Large intestine (tissue), 3 donors: ENCODE measurements around the gene CCNL2. TPM values are rescaled to one million over a fixed set of nuclear protein-coding genes. Genes with fewer than 3 reads are reported as not detected.
A peak's percentile ranks its signal among the peaks of the same experiment; 100 is the strongest.
"Not testable (repeated sequence)": the region's sequence is repeated elsewhere in the genome, so short reads cannot be mapped to it uniquely, and the experiment has no call there.

Source experiments
- DNase-seq, 2 donors: peaks; one replicate each; pipeline versions ENCODE4 v3.0.0 to v3.0.0-alpha.2; 2013
- H3K27ac ChIP-seq: one replicate; pipeline ENCODE4 v1.5.1; 2013; ENCODE audit warnings: low read length
- H3K27me3 ChIP-seq: 2 replicates; pipeline ENCODE4 v1.6.1; 2013; ENCODE audit warnings: low read length; ENCODE audit not compliant: control insufficient read depth, insufficient read depth
- H3K36me3 ChIP-seq: 2 replicates; pipeline ENCODE4 v1.6.1; 2013; ENCODE audit warnings: low read length; ENCODE audit not compliant: control insufficient read depth, insufficient read depth
- H3K4me1 ChIP-seq: one replicate; pipeline ENCODE4 v1.6.1; 2013; ENCODE audit warnings: low read length; ENCODE audit not compliant: control insufficient read depth, insufficient read depth
- H3K4me3 ChIP-seq: one replicate; pipeline ENCODE4 v1.5.1; 2013; ENCODE audit warnings: low read length
- H3K9me3 ChIP-seq: one replicate; pipeline ENCODE4 v1.6.1; 2013; ENCODE audit warnings: mild to moderate bottlenecking, low read depth, low read length, moderate library complexity; ENCODE audit not compliant: control insufficient read depth
- WGBS: methylation state at CpG from one replicate; pipeline ENCODE4 v1.1.5; 2013; ENCODE audit warnings: low lambda C conversion rate; ENCODE audit not compliant: insufficient coverage; 5-methylcytosine and 5-hydroxymethylcytosine counted together
- polyA plus RNA-seq: library from polyadenylated mRNA; unstranded; fragments of 120-200 nt; gene quantifications from one replicate; pipeline ENCODE4 v1.2.1, GENCODE V29; 2013

CCNL2 gene
- polyA plus RNA-seq, 1 donor, result 285 TPM

- Histone ChIP-seq H3K4me1 (peaks cover 34% of the 10 kb centered on the region), H3K27ac (no peak overlapping the region), H3K36me3 (peaks cover 15% of the 10 kb centered on the region), H3K9me3 (no peaks in the 10 kb centered on the region), H3K27me3 (no peaks in the 10 kb centered on the region), H3K4me3 (peak overlapping the region; percentile 98)
- no peak for DNase-seq
- no CpG with 5 or more reads among the region's 52 CpGs for WGBS
Observed at GRCh38 chr1:1373815-1374588, 25.1 kb downstream of the CCNL2 start.

GRCh38 chr1:1373051-1373814, 25.9 kb downstream of the CCNL2 start:
- Histone ChIP-seq H3K9me3 (no peaks in the 10 kb centered on the region), H3K27ac (no peak overlapping the region), H3K27me3 (no peaks in the 10 kb centered on the region), H3K4me1 (peaks cover 34% of the 10 kb centered on the region), H3K36me3 (peaks cover 15% of the 10 kb centered on the region), H3K4me3 (peak overlapping the region; percentile 98)
- no peak for DNase-seq
- WGBS, result 90% methylated on average over 2 of the region's 26 CpGs

- H3K4me1 ChIP-seq, result peaks cover 34% of the 10 kb centered on the region
- no peak overlapping the region for H3K27ac ChIP-seq
- no peak overlapping the region for H3K4me3 ChIP-seq
- H3K9me3 ChIP-seq, result peaks cover 5% of the 10 kb centered on the region
- DNase-seq, result peak in 1 of 2 donors; percentile 62
- no CpG with 5 or more reads among the region's 26 CpGs for WGBS
- no peaks in the 10 kb centered on the region for H3K27me3 ChIP-seq
- H3K36me3 ChIP-seq, result peaks cover 15% of the 10 kb centered on the region
Observed at GRCh38 chr1:1371746-1372711, 27.1 kb downstream of the CCNL2 start.

GRCh38 chr1:1371364-1371745, 27.8 kb downstream of the CCNL2 start:
- Histone ChIP-seq H3K4me1 (peaks cover 34% of the 10 kb centered on the region), H3K27ac (no peak overlapping the region), H3K36me3 (peaks cover 15% of the 10 kb centered on the region), H3K9me3 (peaks cover 12% of the 10 kb centered on the region), H3K4me3 (no peak overlapping the region), H3K27me3 (no peaks in the 10 kb centered on the region)
- WGBS, result no CpG with 5 or more reads among the region's 12 CpGs
- no peak for DNase-seq

DNA sequence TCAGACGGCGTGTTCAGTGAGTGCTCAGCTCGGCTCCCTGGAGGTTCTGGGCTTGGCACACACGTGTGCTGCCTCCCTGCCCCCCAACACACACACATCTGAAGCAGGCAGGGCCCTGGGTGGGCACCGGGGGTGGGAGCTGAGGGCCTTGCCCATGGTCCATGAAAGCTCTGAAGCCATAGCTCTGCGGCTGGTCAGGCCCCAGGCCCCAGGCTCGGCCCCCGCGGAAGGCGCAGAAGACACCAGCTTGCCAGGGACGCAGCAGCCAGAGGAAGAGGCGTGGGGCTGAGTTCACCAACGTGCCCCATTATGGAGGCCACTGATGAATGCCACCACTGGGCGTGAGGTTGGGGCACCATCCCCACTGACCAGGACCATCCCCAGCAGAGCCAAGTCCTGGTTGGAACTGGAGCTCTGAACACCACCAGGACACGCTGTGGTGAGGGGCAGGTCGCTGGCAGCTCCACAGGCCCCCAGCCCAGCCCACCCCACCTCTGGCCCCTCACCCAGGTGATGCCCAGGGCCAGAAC, 28.3 kb downstream of the CCNL2 start:
- Histone ChIP-seq H3K36me3 (peaks cover 15% of the 10 kb centered on the region), H3K27ac (no peak overlapping the region), H3K4me3 (no peak overlapping the region), H3K9me3 (peaks cover 17% of the 10 kb centered on the region), H3K4me1 (peaks cover 30% of the 10 kb centered on the region), H3K27me3 (no peaks in the 10 kb centered on the region)
- no peak for DNase-seq
- WGBS, result no CpG with 5 or more reads among the region's 16 CpGs

GRCh38 chr1:1370094-1370493, 29.0 kb downstream of the CCNL2 start:
- peaks cover 17% of the 10 kb centered on the region for H3K9me3 ChIP-seq
- DNase-seq, H3K27me3 ChIP-seq, H3K27ac ChIP-seq, H3K4me3 ChIP-seq: not testable (repeated sequence)
- WGBS, result no CpG with 5 or more reads among the region's 14 CpGs
- peaks cover 15% of the 10 kb centered on the region for H3K36me3 ChIP-seq
- H3K4me1 ChIP-seq, result peaks cover 28% of the 10 kb centered on the region

DNA sequence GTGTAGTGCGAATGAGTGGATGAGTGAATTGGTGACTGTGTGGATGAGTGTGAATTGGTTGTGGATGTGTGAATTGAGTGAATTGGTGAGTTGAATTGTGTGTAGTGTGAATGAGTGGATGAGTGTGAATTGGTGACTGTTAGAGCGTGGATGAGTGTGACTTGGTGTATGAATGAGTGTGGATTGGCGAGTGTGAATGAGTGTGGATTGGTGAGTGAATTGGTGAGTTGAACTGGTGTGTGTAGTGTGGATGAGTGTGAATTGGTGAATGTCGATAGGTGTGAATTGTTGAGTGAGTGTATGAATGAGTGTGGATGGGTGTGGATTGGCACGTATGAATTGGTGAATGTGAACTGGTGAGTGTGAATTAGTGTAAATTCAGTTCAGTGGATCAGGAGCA, 31.8 kb downstream of the CCNL2 start:
- Histone ChIP-seq H3K4me3 (no peak overlapping the region), H3K36me3 (peaks cover 2% of the 10 kb centered on the region), H3K27me3 (no peaks in the 10 kb centered on the region), H3K4me1 (peaks cover 12% of the 10 kb centered on the region), H3K9me3 (peaks cover 17% of the 10 kb centered on the region), H3K27ac (no peak overlapping the region)
- WGBS, result 100% methylated on average over 3 of the region's 5 CpGs
- no peak for DNase-seq

DNA sequence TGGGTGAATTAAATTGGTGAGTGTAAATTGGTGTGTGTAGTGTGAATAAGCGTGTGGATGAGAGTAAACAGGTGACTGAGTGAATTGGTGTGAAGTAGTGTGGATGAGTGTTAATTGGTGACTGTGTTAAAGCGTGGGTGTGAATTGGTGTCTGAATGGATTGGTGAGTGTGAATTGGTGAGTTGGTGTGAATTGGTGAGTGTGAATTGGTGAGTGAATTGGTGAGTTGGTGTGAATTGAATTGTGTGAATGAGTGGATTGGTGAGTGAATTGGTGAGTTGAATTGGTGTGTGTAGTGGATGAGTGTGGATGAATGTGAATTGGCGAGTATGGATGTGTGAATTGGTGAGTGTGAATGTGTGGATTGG, 32.5 kb downstream of the CCNL2 start:
- peaks cover 17% of the 10 kb centered on the region for H3K9me3 ChIP-seq
- no peak overlapping the region for H3K4me3 ChIP-seq
- H3K4me1 ChIP-seq, result peaks cover 6% of the 10 kb centered on the region
- no peaks in the 10 kb centered on the region for H3K36me3 ChIP-seq
- WGBS, result 100% methylated on average over 3 of the region's 3 CpGs
- H3K27me3 ChIP-seq, result no peaks in the 10 kb centered on the region
- no peak overlapping the region for H3K27ac ChIP-seq
- DNase-seq, result no peak

- Histone ChIP-seq H3K27ac (no peak overlapping the region), H3K4me1 (peaks cover under 1% of the 10 kb centered on the region), H3K9me3 (peaks cover 21% of the 10 kb centered on the region), H3K27me3 (no peaks in the 10 kb centered on the region), H3K36me3 (no peaks in the 10 kb centered on the region), H3K4me3 (no peak overlapping the region)
- no peak for DNase-seq
- 69% methylated on average over 9 of the region's 10 CpGs for WGBS
Observed at GRCh38 chr1:1365875-1366698, 33.0 kb downstream of the CCNL2 start.
